RPMI7951 (cell line): Measurements from ENCODE around the gene LSM7. TPM values are rescaled to one million over a fixed set of nuclear protein-coding genes. Genes with fewer than 3 reads are reported as not detected.

Source experiments
- DNase-seq: peaks from one replicate; pipeline ENCODE4 v3.0.0-alpha.2; 2012; ENCODE audit warnings: low read depth
- total RNA-seq: library from RNA; depleted of rRNA; stranded (reverse); fragments of >200 nt; shearing (Covaris generic); gene quantifications from 2 replicates; pipeline ENCODE4 v1.2.3, GENCODE V29; 2014

Gene LSM7
- total RNA-seq, 1 experiment from 2014 or later = 343 TPM

GRCh38 chr19:2338055-2338615, 9.7 kb upstream of the LSM7 start:
- no peak for DNase-seq

- DNase-seq = no peak
These were observed 8.9 kb upstream of the LSM7 start for GRCh38 chr19:2337329-2337707.

DNA sequence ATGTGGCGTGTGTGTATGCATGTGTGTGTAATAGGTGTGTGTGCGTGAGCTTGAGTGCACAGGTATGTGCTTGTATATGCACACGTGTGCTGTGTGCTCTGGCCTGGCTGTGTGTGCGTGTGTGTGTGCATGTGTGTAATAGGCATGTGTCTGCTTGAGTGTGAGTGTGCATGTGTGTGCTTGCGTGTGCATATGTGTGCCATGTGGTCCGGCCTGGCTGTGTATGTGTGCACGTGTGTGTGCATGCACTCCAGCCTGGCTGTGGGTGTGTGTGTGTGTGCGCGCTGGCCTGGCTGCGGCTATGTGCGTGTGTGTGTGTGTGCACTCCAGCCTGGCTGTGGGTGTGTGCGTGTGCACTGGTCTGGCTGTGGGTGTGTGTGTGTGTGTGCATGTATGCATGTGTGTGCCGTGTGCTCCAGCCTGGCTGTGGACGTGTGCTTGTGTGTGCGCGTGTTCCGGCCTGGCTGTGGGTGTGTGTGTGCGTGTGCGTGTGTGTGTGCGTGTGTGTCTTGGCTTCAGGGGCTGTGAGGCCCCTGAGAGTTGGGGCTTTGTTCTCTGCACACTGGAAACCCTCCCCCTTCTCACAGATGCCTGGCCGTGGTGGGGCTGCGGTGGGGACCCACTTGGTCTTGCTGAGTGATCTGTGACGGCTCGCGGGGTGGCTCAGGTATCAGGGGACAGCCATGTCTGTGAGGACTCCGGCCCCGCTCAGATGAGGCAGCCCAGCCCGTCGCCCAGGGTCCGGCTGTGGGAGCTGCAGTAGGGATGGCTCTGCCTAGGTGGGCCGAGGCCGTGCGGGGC, 8.3 kb upstream of the LSM7 start:
- DNase-seq = no peak

- DNase-seq = no peak
These were observed 7.5 kb upstream of the LSM7 start for GRCh38 chr19:2335848-2336247.

GRCh38 chr19:2334986-2335846, 6.8 kb upstream of the LSM7 start:
- DNase-seq = no peak

DNA sequence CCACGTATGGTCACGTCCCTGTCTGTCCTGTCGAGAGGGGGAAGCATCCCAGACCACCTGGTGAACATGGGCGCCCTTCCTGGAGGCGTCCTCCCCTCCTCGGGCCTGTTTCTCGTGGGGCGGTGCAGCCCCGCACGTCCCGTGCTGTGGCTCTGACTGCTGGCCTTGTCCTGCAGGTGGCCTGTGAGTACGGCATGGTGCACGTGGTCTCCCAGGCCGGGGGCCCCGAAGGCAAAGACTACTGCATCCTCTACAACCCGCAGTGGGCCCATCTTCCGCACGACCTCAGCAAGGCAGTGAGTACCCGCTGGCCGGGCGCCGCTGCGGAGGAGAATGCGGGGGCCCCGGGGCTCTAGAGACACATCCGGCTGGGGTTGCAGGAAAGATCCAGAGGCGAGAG, 6.0 kb upstream of the LSM7 start:
- DNase-seq = no peak

DNA sequence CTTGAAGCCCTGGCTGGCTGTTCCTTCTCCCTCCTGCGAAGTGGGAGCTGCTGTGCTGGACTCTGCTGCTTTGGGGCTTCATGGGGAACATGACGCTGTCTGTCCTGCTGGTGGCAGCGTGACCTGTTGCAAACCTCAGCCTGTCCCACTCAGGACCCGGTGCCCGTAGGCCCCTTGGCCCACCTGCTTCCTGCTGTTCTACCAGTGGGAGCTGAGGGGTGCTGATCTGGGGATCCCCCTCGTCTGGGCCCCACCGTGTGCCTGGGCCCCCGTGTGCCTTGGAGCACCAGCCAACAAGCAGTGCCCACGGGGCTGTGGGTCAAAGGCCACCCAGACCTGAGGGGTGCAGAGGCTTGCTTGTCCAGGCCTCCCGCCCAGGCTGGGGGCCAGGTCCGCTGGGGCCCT, 5.4 kb upstream of the LSM7 start:
- no peak for DNase-seq

DNA sequence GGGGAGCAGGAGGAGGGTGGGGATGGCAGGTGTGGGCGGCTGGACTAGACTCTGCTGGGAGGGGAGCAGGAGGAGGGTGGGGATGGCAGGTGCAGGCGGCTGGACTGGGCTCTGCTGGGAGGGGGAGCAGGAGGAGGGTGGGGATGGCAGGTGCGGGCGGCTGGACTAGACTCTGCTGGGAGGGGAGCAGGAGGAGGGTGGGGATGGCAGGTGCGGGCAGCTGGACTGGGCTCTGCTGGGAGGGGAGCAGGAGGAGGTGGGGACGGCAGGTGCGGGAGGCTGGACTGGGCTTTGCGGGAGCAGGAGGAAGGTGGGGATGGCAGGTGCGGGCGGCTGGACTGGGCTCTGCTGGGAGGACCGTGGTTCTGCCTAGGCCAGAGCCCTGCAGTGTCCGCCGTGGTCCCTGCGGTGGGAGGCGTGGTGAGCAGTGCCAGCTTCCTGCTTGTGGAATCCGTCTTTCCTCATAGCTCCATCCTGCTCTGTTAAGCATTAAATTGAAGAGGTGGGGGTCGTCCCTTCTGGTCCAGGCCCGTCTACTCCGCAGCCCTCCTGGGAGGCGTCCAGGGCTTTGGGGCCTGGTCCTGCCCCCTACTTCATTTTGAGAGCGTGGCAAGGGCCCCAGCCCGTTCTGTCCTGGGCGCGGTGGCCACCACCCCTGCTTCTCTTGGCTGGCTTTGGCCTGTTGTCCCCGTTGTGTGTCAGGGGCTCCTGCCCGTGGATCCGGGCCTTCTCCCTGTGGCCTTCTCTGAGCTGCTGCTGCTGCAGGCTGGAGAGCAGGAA, 4.8 kb upstream of the LSM7 start:
- DNase-seq = no peak

GRCh38 chr19:2332341-2333026, 4.1 kb upstream of the LSM7 start:
- DNase-seq = no peak

DNA sequence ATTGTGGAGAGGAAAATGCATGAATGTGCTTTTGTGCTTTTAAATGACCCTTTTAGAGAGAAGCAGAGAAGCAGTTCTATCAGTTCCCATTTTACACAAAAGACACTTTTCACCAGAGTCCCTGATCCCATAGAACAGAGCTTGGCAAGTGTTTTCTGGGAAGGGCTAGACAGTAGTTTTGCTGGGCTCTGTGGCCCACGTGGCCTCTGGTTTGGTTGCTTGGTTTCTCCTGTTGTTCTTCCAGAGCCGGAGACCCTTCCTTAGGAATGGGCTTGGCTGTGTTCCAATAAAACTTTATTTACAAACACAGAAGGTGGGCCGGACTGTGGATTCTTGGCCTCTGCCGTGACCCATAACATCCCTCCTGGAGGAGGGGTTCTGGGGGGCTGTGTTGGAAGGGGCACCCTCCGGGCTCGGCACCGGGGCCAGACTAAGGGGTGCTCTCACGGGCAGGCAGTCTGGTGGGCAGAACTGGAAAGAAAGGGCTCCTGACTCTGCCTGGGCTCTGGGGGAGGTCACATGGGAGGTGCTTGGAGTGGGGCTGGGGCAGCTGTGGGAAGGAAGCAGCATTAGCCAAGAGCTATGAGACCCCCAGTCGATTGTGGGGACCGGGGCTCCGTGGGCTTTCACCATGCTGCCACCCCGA, 3.3 kb upstream of the LSM7 start:
- DNase-seq = no peak

- DNase-seq = no peak
These were observed 2.4 kb upstream of the LSM7 start for GRCh38 chr19:2330632-2331284.

DNA sequence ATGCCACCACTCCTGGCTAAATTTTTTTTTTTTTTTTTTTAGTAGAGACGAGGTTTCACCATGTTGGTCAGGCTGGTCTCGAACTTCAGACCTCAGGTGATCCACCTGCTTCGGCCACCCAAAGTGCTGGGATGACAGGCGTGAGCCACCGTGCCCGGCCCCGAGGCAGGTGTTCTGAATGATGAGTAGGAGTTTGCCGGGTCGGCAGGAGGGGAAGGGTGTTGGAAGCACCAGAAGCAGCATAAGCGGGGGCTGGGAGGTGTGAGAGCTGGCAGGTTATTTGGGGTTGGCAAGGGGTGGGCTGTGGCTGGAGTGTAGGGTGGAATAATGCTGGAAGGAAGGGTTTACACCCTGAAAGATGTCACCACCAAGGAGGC, 1.9 kb upstream of the LSM7 start:
- no peak for DNase-seq

DNA sequence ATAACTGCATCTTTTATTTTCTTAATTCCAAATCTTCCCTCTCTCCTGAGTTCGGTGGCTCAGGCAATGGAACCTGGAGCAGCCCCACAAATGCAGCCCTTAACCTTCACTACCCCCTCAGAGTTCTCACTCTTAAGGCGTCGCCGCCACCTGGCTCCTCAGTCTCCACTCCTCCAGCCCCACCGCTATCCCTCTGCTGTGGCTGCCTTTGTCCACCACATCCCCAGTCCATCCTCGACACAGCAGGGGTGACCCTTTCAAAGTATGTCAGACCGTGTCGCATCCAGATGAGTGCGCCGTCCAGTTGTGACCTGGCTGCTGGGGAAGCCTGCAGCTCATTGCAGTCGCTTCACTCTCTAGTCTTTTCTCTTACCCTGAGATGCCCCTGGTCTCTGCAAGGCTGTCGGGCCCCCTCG, 1.1 kb upstream of the LSM7 start:
- no peak for DNase-seq

GRCh38 chr19:2329149-2329478, 728 bp upstream of the LSM7 start:
- no peak for DNase-seq

- DNase-seq = peak; percentile 80
These were observed 499 bp downstream of the LSM7 start for GRCh38 chr19:2327773-2328400.

DNA sequence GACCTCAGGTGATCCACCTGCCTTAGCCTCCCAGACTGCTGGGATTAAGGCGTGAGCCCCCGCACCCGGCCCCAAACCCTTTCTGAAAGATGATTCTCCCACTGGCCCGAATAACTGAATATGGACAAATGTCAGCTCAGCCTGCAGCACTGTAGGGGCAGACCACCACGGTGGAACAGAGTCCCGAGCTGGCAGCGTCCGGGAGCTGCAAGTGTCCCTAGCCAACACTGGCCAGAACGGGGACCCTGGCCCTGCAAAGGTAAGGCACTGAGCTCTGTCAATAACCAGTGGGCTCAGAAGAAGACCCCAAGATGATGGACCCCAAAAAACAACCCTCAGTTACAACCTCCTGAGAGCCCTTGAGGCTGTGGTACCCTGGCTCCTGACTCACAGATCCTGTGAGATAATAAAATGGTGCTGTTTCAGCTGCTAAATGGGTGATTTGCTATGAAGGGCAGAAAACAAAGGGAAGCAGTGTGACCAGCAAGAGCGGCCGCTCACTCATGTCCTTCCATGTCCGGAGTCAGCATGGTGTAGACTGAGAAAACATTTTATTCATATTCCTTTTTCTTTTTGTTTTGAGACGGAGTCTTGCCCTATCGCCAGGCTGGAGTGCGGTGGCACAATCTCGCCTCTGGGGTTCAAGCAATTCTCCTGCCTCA, 1.6 kb downstream of the LSM7 start:
- peak; percentile 26 for DNase-seq

- DNase-seq = no peak
These were observed 2.9 kb downstream of the LSM7 start for GRCh38 chr19:2325281-2326046.

DNA sequence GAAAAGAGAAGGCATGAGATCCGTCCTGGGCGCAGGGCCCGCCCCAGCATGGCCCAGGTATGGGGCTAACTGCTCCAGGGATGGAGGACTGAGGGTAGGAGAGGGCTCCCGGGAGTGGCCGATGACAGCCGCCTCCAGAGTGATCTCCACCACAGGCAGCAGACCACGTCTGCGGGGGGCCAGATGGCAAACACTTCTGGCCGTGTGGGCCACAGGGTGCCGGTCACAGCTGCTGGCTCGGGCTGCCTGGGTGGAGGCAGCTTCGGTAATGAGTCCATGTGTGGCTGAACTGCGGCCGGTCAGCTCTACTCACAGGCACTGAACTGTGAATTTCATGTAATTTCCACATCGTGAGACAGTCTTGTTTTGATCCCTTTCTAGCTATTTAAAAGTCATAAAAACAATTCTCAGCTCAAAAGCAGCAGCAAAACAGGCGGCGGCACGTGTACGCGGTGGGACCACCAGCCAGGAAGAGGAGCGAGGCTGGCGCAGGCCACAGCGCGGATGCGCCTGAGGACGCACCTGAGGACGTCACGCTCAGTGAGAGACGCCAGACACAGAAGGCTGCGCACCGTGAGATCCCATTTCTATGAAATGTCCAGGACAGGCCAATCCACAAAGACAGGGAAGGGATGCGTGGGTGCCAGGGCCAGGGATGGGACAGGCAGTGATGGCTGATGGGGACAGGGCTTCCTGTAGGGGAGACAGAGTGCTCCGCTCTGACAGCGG, 4.0 kb downstream of the LSM7 start:
- DNase-seq = no peak
